ENCODE measurements around the gene POU6F2.

The POU6F2 gene

DNA sequence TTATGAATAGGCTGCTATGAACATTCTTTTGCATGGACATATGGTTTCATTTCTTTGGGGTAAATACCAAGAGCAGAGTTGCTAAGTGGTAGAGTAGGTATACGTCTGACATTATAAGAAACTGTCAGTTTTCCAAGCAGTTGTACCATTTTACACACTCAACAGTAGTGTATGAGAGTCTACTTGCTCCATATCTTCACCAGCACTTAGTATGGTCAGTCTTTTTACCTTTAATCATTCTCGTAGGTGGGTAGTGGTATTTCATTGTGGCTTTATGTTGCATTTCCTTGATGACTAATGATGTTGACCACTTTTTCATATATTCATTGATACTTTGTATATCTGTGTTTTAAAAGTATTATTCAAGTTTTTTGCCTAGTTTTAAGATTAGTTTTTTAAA, 45.1 kb downstream of the POU6F2 start:
- no peaks in the 10 kb centered on the region for H3K4me1 Mint-ChIP-seq (ENCODE audit: low read depth)

DNA sequence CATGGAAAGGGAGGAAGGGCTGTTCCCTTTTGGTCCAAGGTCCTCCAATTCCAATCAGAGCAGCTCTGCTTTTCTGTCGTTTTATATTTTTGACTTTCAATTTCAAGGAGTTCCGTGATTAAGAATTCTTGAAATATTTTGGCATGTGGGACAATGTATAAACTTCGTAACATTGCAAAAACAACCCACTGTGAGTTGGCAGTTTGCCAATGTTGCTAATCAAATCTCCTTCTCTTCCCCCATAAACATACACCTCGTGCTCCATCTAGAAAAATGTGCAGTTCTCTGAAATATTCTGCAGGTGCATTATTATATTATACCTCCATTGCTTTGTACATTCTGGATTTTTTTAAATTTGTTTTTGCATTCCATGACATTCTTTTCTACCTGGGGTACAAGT, 49.8 kb downstream of the POU6F2 start:
- peaks cover 9% of the 10 kb centered on the region for H3K9me3 Mint-ChIP-seq (ENCODE audit: low read depth)
- H3K4me3 Mint-ChIP-seq, result no peak overlapping the region
- H3K4me1 Mint-ChIP-seq (ENCODE audit: low read depth), result no peaks in the 10 kb centered on the region
- H3K27me3 Mint-ChIP-seq, result peaks cover 8% of the 10 kb centered on the region
- H3K27ac Mint-ChIP-seq, result no peak overlapping the region
- no peaks in the 10 kb centered on the region for H3K36me3 Mint-ChIP-seq

More for the DNA sequence above, 45.1 kb downstream of the POU6F2 start:
- peaks cover 6% of the 10 kb centered on the region for H3K27me3 Mint-ChIP-seq
- no peaks in the 10 kb centered on the region for H3K36me3 Mint-ChIP-seq
- no peak overlapping the region for H3K27ac Mint-ChIP-seq
- no peak overlapping the region for H3K4me3 Mint-ChIP-seq
- peaks cover 9% of the 10 kb centered on the region for H3K9me3 Mint-ChIP-seq (ENCODE audit: low read depth)

DNA sequence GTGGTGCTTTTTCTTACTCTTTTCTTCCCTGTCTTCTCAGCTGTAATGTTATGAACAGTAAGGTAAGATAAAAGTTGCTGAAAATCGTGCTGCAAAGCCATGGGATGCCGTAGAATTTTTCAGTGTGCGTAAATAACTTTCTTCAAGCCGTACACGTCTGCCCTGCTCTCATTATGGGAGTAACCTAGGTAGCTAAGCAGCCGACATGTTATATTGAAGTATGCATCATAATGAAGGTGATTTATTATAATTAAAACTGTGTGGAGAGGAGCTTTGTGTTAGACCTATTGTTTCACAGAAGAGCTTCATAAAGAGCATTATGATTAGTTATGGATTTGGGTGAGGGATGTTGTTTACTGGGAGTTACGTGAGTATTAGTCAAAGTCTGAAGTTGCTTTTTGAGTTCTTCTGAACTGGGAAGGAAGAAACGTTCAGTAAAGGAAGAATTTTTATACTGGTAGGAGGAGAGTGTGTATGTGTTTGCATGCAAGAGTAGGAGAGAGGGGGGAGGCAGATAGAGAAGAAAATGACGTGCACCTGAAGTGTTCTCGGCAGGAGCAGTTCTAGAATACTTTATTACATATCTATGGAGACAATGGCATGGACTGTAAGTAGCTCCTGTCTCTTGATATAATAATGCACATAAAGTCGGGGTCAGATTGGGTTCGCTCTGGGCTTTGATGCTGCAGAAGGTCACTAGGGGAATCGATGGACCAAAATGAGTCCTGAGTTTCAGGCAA, 56.3 kb downstream of the POU6F2 start:
- Mint-ChIP-seq H3K4me1 (ENCODE audit: low read depth) (no peaks in the 10 kb centered on the region), H3K27ac (no peak overlapping the region), H3K4me3 (no peak overlapping the region), H3K27me3 (peaks cover 2% of the 10 kb centered on the region), H3K9me3 (ENCODE audit: low read depth) (no peaks in the 10 kb centered on the region), H3K36me3 (no peaks in the 10 kb centered on the region)

DNA sequence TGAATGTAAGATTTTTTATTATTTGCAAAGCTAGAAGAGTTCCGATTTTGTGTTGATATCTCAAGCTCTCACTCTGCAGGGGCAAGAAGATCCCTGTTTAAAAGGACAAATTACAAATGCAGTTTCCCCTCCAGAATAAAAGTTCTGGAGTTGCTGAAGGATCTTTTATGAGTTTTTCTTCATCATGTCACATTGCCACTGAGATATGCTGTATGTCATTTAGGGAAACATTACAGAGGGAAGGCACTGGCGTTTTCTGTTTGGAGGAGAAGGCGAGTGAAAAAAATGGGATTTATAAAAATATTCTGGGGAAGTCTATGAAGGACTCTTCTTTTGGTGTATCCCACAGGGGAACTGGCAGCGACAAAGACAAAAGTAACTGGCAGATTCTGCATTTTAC, 57.4 kb downstream of the POU6F2 start:
- Mint-ChIP-seq H3K4me3 (no peak overlapping the region), H3K27me3 (peaks cover 2% of the 10 kb centered on the region), H3K4me1 (ENCODE audit: low read depth) (no peaks in the 10 kb centered on the region), H3K27ac (no peak overlapping the region), H3K9me3 (ENCODE audit: low read depth) (no peaks in the 10 kb centered on the region), H3K36me3 (no peaks in the 10 kb centered on the region)

DNA sequence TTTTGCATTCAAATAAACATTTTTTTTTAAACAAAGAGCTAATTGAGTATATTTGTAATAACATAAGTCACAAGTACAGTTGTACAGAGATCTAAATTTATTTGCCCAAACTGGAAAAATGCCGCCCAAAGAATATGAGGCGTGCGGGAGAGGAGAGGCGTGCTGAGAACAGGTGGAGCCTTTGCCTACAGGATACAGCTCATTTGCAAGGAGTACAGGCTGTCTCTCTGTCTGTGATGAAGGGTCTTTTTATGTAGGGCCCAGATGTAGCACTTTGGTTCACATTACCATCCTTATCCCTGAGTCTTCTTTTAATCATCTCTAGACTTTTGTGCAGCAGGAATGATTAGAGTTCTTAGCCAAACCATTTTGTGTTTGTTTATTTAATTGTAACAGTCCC, 58.2 kb downstream of the POU6F2 start:
- no peaks in the 10 kb centered on the region for H3K36me3 Mint-ChIP-seq
- H3K9me3 Mint-ChIP-seq (ENCODE audit: low read depth), result no peaks in the 10 kb centered on the region
- no peaks in the 10 kb centered on the region for H3K4me1 Mint-ChIP-seq (ENCODE audit: low read depth)
- no peak overlapping the region for H3K4me3 Mint-ChIP-seq
- H3K27ac Mint-ChIP-seq, result no peak overlapping the region
- H3K27me3 Mint-ChIP-seq, result no peaks in the 10 kb centered on the region

DNA sequence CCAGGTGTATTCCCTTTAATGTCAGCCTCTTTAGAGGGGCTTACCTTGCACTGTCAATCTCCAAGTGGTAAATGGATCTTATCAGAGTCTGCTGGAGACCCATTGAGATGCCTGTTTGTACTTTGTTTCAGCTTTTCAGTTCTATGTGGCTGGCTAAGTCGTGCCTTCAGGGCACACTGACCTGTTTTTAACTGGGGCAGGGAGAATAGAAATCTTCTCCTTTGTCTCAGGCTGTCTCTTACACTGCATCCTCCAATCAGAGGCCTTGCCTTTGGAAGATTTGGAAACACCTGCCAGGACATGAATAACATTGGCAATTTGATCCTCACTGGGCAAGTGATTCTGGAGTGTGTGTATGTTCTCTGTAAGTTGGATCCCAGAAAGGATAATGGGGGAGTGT, 65.0 kb downstream of the POU6F2 start:
- Mint-ChIP-seq H3K36me3 (no peaks in the 10 kb centered on the region), H3K4me3 (no peak overlapping the region), H3K27ac (no peak overlapping the region), H3K4me1 (ENCODE audit: low read depth) (no peaks in the 10 kb centered on the region), H3K27me3 (no peaks in the 10 kb centered on the region), H3K9me3 (ENCODE audit: low read depth) (no peaks in the 10 kb centered on the region)

DNA sequence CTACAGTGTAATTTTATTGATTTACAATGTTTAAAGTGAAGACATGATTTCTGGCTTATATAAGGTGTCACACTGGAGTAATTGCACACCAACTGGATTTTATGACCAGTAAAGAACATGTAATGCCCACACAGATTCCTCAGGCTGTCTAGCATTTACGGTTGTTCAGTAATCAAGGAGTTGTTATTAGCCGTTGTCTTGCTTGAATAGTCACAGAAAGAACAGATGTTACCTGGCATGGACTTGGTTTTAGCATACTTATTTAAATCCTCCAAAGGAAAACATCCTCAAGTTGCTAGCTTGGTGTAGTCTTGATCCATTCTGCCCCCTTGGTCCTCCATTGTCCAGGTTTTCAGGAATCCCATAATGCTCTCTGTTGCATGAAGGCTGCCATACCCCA, 65.8 kb downstream of the POU6F2 start:
- Mint-ChIP-seq H3K9me3 (ENCODE audit: low read depth) (no peaks in the 10 kb centered on the region), H3K27me3 (no peaks in the 10 kb centered on the region), H3K4me1 (ENCODE audit: low read depth) (no peaks in the 10 kb centered on the region), H3K36me3 (no peaks in the 10 kb centered on the region), H3K27ac (no peak overlapping the region), H3K4me3 (no peak overlapping the region)

DNA sequence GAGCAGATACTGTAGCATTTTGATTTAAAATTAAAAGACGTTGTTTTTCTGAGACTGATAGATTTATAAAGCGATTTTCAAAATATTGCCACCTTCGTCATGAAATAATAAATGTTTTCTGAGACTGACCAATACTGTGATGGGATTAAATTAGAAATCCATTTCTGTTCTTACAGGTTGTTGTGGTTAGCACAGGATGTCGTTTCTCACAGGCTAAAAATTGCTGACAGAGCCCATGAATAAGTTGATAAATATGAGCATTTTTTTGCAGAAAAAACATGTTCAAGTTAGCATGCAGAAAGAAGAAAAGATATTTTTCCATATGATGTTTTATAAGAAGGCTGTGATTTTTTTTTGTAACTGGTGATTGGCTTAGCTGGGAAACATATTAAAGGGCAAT, 66.8 kb downstream of the POU6F2 start:
- Mint-ChIP-seq H3K4me3 (no peak overlapping the region), H3K36me3 (no peaks in the 10 kb centered on the region), H3K9me3 (ENCODE audit: low read depth) (no peaks in the 10 kb centered on the region), H3K27me3 (no peaks in the 10 kb centered on the region), H3K4me1 (ENCODE audit: low read depth) (no peaks in the 10 kb centered on the region), H3K27ac (no peak overlapping the region)

DNA sequence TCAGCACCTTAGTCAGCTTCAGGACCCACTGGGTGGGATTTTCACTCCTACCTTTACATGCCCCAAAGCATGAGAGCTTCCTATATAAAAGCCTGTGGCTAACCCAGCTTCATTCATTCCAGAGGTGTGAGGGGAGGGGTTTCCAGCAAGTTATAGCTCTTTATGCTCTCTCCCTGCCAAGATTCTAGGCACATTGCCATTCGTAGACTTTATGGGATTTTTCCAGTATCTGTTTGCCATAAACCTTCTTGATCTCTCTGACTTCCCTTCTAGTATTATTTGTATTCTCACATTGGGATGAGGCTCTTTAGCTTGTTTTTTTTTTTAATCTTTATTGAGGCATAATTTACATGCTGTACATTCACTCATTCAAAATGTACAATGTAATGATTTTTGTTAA, 67.5 kb downstream of the POU6F2 start:
- no peaks in the 10 kb centered on the region for H3K9me3 Mint-ChIP-seq (ENCODE audit: low read depth)
- no peaks in the 10 kb centered on the region for H3K36me3 Mint-ChIP-seq
- H3K27ac Mint-ChIP-seq, result no peak overlapping the region
- no peak overlapping the region for H3K4me3 Mint-ChIP-seq
- H3K27me3 Mint-ChIP-seq, result no peaks in the 10 kb centered on the region
- no peaks in the 10 kb centered on the region for H3K4me1 Mint-ChIP-seq (ENCODE audit: low read depth)

DNA sequence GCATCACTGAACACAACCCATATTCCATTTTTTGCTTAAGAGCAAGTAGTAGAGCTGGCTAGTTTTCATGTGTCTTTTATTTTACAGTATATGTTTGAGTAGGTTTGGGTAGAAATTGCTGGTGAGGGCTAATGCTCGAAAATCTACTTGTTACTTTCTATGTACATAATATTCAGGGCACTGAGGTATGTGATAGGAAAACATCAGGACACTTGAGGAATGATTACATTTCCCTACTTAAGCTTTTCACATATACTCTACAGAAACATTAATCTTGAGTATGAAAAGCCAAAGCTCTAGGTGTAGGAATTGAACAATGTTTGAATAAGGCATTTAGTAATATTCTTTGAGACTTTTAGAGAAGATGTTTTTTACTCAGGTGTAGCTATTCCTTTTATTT, 73.6 kb downstream of the POU6F2 start:
- H3K36me3 Mint-ChIP-seq, result no peaks in the 10 kb centered on the region
- no peaks in the 10 kb centered on the region for H3K4me1 Mint-ChIP-seq (ENCODE audit: low read depth)
- H3K9me3 Mint-ChIP-seq (ENCODE audit: low read depth), result peaks cover 10% of the 10 kb centered on the region
- H3K27me3 Mint-ChIP-seq, result peaks cover 2% of the 10 kb centered on the region
- no peak overlapping the region for H3K4me3 Mint-ChIP-seq
- H3K27ac Mint-ChIP-seq, result no peak overlapping the region

DNA sequence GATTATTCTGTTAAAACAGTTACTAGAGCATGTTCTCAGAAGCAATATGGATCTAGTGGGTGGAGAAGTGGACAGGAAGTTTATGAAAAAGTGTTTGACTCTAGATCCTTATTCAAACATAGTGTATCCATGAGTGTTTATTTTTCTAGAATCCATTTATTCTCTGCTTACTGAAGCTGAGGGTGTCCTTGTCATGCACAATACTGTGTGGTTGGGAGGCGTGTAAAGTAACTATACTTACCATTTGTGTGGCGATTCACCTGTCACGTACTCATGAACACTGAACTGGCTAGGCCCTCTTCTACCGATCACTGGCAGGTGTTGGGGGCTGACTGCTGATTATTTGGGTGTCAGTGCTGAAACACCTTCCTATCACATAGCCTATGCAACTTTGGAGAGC, 74.0 kb downstream of the POU6F2 start:
- Mint-ChIP-seq H3K9me3 (ENCODE audit: low read depth) (peaks cover 14% of the 10 kb centered on the region), H3K36me3 (no peaks in the 10 kb centered on the region), H3K27me3 (peaks cover 2% of the 10 kb centered on the region)

DNA sequence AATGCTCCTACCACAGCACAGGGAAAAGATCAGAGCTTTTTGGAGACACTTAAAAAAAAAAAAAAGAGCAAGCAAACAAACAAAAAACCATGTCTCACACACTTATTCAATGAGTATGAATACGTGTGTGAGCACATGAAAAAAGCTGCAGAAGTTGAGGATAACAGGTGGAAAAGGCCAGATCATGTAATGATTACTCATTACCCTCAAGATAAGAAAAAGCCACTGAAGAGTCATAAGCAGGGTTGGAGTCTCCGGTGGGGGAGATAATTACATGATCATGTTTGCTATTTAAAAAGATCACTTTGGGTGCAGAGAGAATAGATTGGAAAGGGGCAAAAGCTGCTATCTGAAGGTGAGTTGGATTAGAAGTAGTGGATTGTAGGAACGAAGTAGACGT, 77.0 kb downstream of the POU6F2 start:
- no peaks in the 10 kb centered on the region for H3K4me1 Mint-ChIP-seq (ENCODE audit: low read depth)
- no peak overlapping the region for H3K27ac Mint-ChIP-seq
- no peak overlapping the region for H3K4me3 Mint-ChIP-seq
- H3K9me3 Mint-ChIP-seq (ENCODE audit: low read depth), result peaks cover 14% of the 10 kb centered on the region
- no peaks in the 10 kb centered on the region for H3K36me3 Mint-ChIP-seq
- peaks cover 4% of the 10 kb centered on the region for H3K27me3 Mint-ChIP-seq

More for the DNA sequence above, 74.0 kb downstream of the POU6F2 start:
- no peak overlapping the region for H3K4me3 Mint-ChIP-seq
- H3K4me1 Mint-ChIP-seq (ENCODE audit: low read depth), result no peaks in the 10 kb centered on the region
- H3K27ac Mint-ChIP-seq, result no peak overlapping the region

DNA sequence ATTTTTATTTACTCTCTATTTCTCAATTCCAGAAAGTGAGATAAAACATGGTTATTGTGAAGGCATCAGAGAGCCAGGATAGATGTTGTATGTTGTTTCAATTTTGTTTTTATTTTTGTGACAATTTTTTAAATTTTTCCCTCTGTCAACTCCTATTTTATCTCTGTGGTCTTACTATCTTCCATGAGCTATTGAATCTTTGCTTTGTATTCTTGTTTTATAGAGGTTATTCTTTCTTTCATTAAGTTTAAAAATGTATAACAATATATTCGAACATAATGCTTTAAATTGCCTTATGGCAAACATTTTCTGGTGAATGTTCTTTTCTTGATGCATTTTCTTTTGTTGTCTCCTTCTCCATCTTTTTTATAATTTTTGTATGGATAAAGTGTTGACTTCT, 78.4 kb downstream of the POU6F2 start:
- Mint-ChIP-seq H3K27me3 (peaks cover 4% of the 10 kb centered on the region), H3K4me1 (ENCODE audit: low read depth) (no peaks in the 10 kb centered on the region), H3K9me3 (ENCODE audit: low read depth) (peaks cover 14% of the 10 kb centered on the region), H3K4me3 (no peak overlapping the region), H3K36me3 (no peaks in the 10 kb centered on the region), H3K27ac (no peak overlapping the region)

DNA sequence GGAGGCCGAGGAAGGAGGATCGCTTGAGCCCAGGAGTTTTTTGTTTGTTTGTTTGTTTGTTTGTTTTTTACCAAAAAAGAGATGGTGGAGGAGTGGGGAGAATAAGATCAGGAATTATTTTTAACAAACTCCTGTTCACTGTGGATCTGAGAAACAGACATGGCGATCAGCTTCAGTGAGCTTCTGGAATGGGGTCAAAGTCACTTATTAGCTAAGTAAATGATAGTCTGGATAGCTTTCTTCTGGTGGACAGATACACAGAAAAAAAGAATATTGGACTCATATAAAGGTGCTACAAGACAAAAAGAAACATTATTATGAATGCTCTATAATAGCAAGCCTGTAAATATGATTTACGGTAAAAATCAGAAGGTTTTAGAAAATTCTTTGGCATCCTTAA, 85.1 kb downstream of the POU6F2 start:
- H3K4me1 Mint-ChIP-seq (ENCODE audit: low read depth), result no peaks in the 10 kb centered on the region
- no peaks in the 10 kb centered on the region for H3K9me3 Mint-ChIP-seq (ENCODE audit: low read depth)
- H3K4me3 Mint-ChIP-seq, result no peak overlapping the region
- no peak overlapping the region for H3K27ac Mint-ChIP-seq
- H3K36me3 Mint-ChIP-seq, result no peaks in the 10 kb centered on the region
- peaks cover 3% of the 10 kb centered on the region for H3K27me3 Mint-ChIP-seq

DNA sequence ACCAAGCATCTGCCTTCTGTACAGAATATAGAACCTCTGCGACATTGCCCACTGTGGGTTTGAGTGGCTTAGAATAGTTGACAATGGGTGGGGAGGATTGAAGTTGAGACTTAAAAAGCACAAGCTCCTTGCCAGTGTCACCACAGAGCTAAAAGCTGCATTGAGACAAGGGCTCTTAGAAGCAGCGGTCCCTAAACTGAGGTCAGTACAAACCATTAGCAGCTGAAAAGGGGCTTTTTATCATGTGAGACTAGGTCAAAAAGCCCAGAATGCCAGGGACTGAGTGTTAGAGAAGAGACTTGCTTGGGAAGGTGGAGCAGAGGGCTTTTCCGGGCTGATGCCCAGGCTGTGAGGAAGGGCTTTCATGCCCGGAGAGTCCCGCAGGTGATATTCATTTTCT, 91.3 kb downstream of the POU6F2 start:
- H3K27ac Mint-ChIP-seq, result no peak overlapping the region
- no peaks in the 10 kb centered on the region for H3K4me1 Mint-ChIP-seq (ENCODE audit: low read depth)
- no peaks in the 10 kb centered on the region for H3K36me3 Mint-ChIP-seq
- no peaks in the 10 kb centered on the region for H3K27me3 Mint-ChIP-seq
- H3K4me3 Mint-ChIP-seq, result no peak overlapping the region
- H3K9me3 Mint-ChIP-seq (ENCODE audit: low read depth), result no peaks in the 10 kb centered on the region
